ENCODE measurements around the gene SMIM45.
A peak's percentile ranks its signal among the peaks of the same experiment; 100 is the strongest.

The SMIM45 gene

GRCh38 chr22:41916745-41917358 lies 35.1 kb upstream of the SMIM45 start:
- TF ChIP-seq POLR2A (IDR thresholded peaks at IDR 0.05) (no peak), CTCF (IDR thresholded peaks at IDR 0.05) (no peak)
- Histone ChIP-seq H3K4me1 (peaks cover 0 to 20% of the 10 kb centered on the region in 2 donors), H3K4me3 (no peak overlapping the region), H3K36me3 (no peaks in the 10 kb centered on the region), H3K27me3 (peaks cover 20 to 48% of the 10 kb centered on the region in 2 donors), H3K9me3 (no peaks in the 10 kb centered on the region), H3K27ac (no peak overlapping the region)
- no peak for DNase-seq
- intact Hi-C loops (cut with DNase I; ENCODE audit: low total_unique reads), result no loop called here

- H3K36me3 ChIP-seq, result no peaks in the 10 kb centered on the region
- no peak overlapping the region for H3K27ac ChIP-seq
- no peaks in the 10 kb centered on the region for H3K9me3 ChIP-seq
- intact Hi-C loops (cut with DNase I; ENCODE audit: low total_unique reads), result no loop called here
- TF ChIP-seq CTCF (IDR thresholded peaks at IDR 0.05) (no peak), POLR2A (IDR thresholded peaks at IDR 0.05) (no peak)
- no peak for DNase-seq
- H3K4me1 ChIP-seq, result peaks cover 0 to 20% of the 10 kb centered on the region in 2 donors
- H3K4me3 ChIP-seq, result no peak overlapping the region
- H3K27me3 ChIP-seq, result peaks cover 20 to 42% of the 10 kb centered on the region in 2 donors
These were observed 34.5 kb upstream of the SMIM45 start for GRCh38 chr22:41917375-41917902.

- no peaks in the 10 kb centered on the region for H3K9me3 ChIP-seq
- no peak overlapping the region for H3K27ac ChIP-seq
- H3K4me3 ChIP-seq, result no peak overlapping the region
- peaks cover 0 to 20% of the 10 kb centered on the region in 2 donors for H3K4me1 ChIP-seq
- H3K27me3 ChIP-seq, result peaks cover 16 to 35% of the 10 kb centered on the region in 2 donors
- H3K36me3 ChIP-seq, result no peaks in the 10 kb centered on the region
- DNase-seq, result no peak
- intact Hi-C loops (cut with DNase I; ENCODE audit: low total_unique reads), result no loop called here
- TF ChIP-seq POLR2A (IDR thresholded peaks at IDR 0.05) (no peak), CTCF (IDR thresholded peaks at IDR 0.05) (no peak)
These were observed 33.8 kb upstream of the SMIM45 start for GRCh38 chr22:41917903-41918791.

- intact Hi-C loops (cut with DNase I; ENCODE audit: low total_unique reads), result no loop called here
- no peak for DNase-seq
- Histone ChIP-seq H3K27ac (no peak overlapping the region), H3K27me3 (peaks cover 11 to 27% of the 10 kb centered on the region in 2 donors), H3K9me3 (no peaks in the 10 kb centered on the region), H3K4me1 (peaks cover 0 to 19% of the 10 kb centered on the region in 2 donors), H3K36me3 (no peaks in the 10 kb centered on the region), H3K4me3 (peak overlapping the region; percentile 2 to 27)
- no peak for TF ChIP-seq POLR2A (IDR thresholded peaks at IDR 0.05)
- no peak for TF ChIP-seq CTCF (IDR thresholded peaks at IDR 0.05)
These were observed 32.4 kb upstream of the SMIM45 start for GRCh38 chr22:41919357-41920224.

Data from uterus (tissue), 3 donors.